Measurements from ENCODE around the gene TNIP2.

TNIP2 gene

DNA sequence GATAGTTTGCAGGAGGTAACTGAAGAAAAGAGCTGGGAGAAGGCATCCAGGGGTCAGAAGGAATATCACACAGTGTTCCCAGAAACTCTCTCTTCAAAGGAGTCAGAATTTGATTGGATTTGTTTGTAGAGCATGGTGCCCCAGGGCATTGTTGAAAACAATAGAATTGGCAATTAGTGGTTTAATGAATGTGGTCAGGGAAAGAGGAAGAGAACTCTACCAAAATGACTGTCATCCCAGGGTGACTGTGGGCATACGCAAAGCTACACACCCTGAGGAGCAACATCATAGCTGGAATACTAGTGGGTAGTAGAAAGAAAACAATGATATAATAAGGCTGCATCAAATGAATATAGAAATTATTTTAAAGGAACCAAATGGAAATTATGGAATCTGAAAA, 21.5 kb downstream of the TNIP2 start:
- H3K9me3 ChIP-seq (ENCODE audit: insufficient read depth, low read length), result peaks cover 6% of the 10 kb centered on the region; the same call in 1 of the 2 replicates
- H3K4me2 ChIP-seq (ENCODE audit: low read length), result peak overlapping the region; percentile 25; the same call in 1 of the 2 replicates
- peaks cover 17% of the 10 kb centered on the region for H3K4me1 ChIP-seq (ENCODE audit: low read length)
- no peak overlapping the region for H3K4me3 ChIP-seq (ENCODE audit: low read length)
- TF ChIP-seq EZH2phosphoT487 (IDR thresholded peaks at IDR 0.05; ENCODE audit: low read depth) (no peak), CTCF (IDR thresholded peaks at IDR 0.05; ENCODE audit: low read depth, low read length) (no peak)
- no peaks in the 10 kb centered on the region for H3K27me3 ChIP-seq (ENCODE audit: low read depth, low read length)
- no peaks in the 10 kb centered on the region for H3K79me2 ChIP-seq (ENCODE audit: low read length)
- H4K20me1 ChIP-seq (ENCODE audit: insufficient read depth, low read length), result peaks cover 20% of the 10 kb centered on the region
- no peak overlapping the region for H2AFZ ChIP-seq (ENCODE audit: low read depth, low read length)
- no peak overlapping the region for H3K27ac ChIP-seq (ENCODE audit: low read length)
- H3K36me3 ChIP-seq (replicated peaks; ENCODE audit: low read depth, low read length), result peaks cover 38% of the 10 kb centered on the region
- no peak overlapping the region for H3K9ac ChIP-seq (ENCODE audit: low read length)

GRCh38 chr4:2733844-2734574, 22.1 kb downstream of the TNIP2 start:
- Histone ChIP-seq H3K9me3 (ENCODE audit: insufficient read depth, low read length) (peaks cover 6% of the 10 kb centered on the region; the same call in 1 of the 2 replicates), H4K20me1 (ENCODE audit: insufficient read depth, low read length) (peaks cover 20% of the 10 kb centered on the region), H3K4me2 (ENCODE audit: low read length) (peak overlapping the region; percentile 25; the same call in 1 of the 2 replicates), H3K27ac (ENCODE audit: low read length) (no peak overlapping the region), H3K27me3 (ENCODE audit: low read depth, low read length) (no peaks in the 10 kb centered on the region), H3K4me3 (ENCODE audit: low read length) (no peak overlapping the region), H2AFZ (ENCODE audit: low read depth, low read length) (no peak overlapping the region), H3K4me1 (ENCODE audit: low read length) (peaks cover 17% of the 10 kb centered on the region), H3K36me3 (replicated peaks; ENCODE audit: low read depth, low read length) (peaks cover 43% of the 10 kb centered on the region), H3K79me2 (ENCODE audit: low read length) (no peaks in the 10 kb centered on the region), H3K9ac (ENCODE audit: low read length) (no peak overlapping the region)
- no peak for TF ChIP-seq CTCF (IDR thresholded peaks at IDR 0.05; ENCODE audit: low read depth, low read length)
- no peak for TF ChIP-seq EZH2phosphoT487 (IDR thresholded peaks at IDR 0.05; ENCODE audit: low read depth)

- Histone ChIP-seq H3K9me3 (ENCODE audit: insufficient read depth, low read length) (peaks cover 6% of the 10 kb centered on the region; the same call in 1 of the 2 replicates), H2AFZ (ENCODE audit: low read depth, low read length) (no peak overlapping the region), H3K36me3 (replicated peaks; ENCODE audit: low read depth, low read length) (peaks cover 43% of the 10 kb centered on the region), H3K4me1 (ENCODE audit: low read length) (peaks cover 17% of the 10 kb centered on the region), H3K4me3 (ENCODE audit: low read length) (no peak overlapping the region), H3K9ac (ENCODE audit: low read length) (no peak overlapping the region), H3K4me2 (ENCODE audit: low read length) (no peak overlapping the region), H4K20me1 (ENCODE audit: insufficient read depth, low read length) (peaks cover 20% of the 10 kb centered on the region), H3K27ac (ENCODE audit: low read length) (no peak overlapping the region), H3K79me2 (ENCODE audit: low read length) (no peaks in the 10 kb centered on the region), H3K27me3 (ENCODE audit: low read depth, low read length) (no peaks in the 10 kb centered on the region)
- TF ChIP-seq EZH2phosphoT487 (IDR thresholded peaks at IDR 0.05; ENCODE audit: low read depth) (no peak), CTCF (IDR thresholded peaks at IDR 0.05; ENCODE audit: low read depth, low read length) (no peak)
These were observed 22.9 kb downstream of the TNIP2 start for GRCh38 chr4:2733001-2733843.

- no peak overlapping the region for H3K27ac ChIP-seq (ENCODE audit: low read length)
- H4K20me1 ChIP-seq (ENCODE audit: insufficient read depth, low read length), result peaks cover 20% of the 10 kb centered on the region
- H3K4me3 ChIP-seq (ENCODE audit: low read length), result no peak overlapping the region
- H3K36me3 ChIP-seq (replicated peaks; ENCODE audit: low read depth, low read length), result peaks cover 43% of the 10 kb centered on the region
- TF ChIP-seq EZH2phosphoT487 (IDR thresholded peaks at IDR 0.05; ENCODE audit: low read depth) (no peak), CTCF (IDR thresholded peaks at IDR 0.05; ENCODE audit: low read depth, low read length) (no peak)
- H2AFZ ChIP-seq (ENCODE audit: low read depth, low read length), result no peak overlapping the region
- H3K4me2 ChIP-seq (ENCODE audit: low read length), result no peak overlapping the region
- no peaks in the 10 kb centered on the region for H3K79me2 ChIP-seq (ENCODE audit: low read length)
- H3K9me3 ChIP-seq (ENCODE audit: insufficient read depth, low read length), result peaks cover 6% of the 10 kb centered on the region; the same call in 1 of the 2 replicates
- no peak overlapping the region for H3K9ac ChIP-seq (ENCODE audit: low read length)
- no peaks in the 10 kb centered on the region for H3K27me3 ChIP-seq (ENCODE audit: low read depth, low read length)
- peaks cover 17% of the 10 kb centered on the region for H3K4me1 ChIP-seq (ENCODE audit: low read length)
These were observed 23.6 kb downstream of the TNIP2 start for GRCh38 chr4:2732526-2732925.

All from OCI-LY3 (cell line).